GM12878 (cell line): ENCODE data around the gene CMTM1. TPM values are rescaled to one million over a fixed set of nuclear protein-coding genes. Genes with fewer than 3 reads are reported as not detected.

Experiments
- BACH1 ChIP-seq: fragments of 450-650 bp; IDR thresholded peaks from 2 replicates; pipeline ENCODE4 v1.6.1; 2017; ENCODE audit warnings: mild to moderate bottlenecking, borderline replicate concordance
- BHLHE40 ChIP-seq, 2 experiments: fragments of 450-650 bp in 1 of 2; IDR thresholded peaks; 2 replicates each; pipeline ENCODE4 v1.6.1; 2011 to 2017; ENCODE audit warnings: low read depth in 2 of 2, borderline replicate concordance in 1 of 2, improper control_type of control experiment in 1 of 2, low read length in 1 of 2, mild to moderate bottlenecking in 1 of 2
- CEBPZ ChIP-seq: fragments of 150-350 bp; IDR thresholded peaks from 2 replicates; pipeline ENCODE4 v1.6.1; 2016; ENCODE audit warnings: low read depth, low read length
- CHD1 ChIP-seq: IDR thresholded peaks from 2 replicates; pipeline ENCODE4 v1.6.1; 2012; ENCODE audit warnings: low read depth, low read length, improper control_type of control experiment
- CREB1 ChIP-seq: IDR thresholded peaks from 2 replicates; pipeline ENCODE4 v1.6.1; 2012; ENCODE audit warnings: low read depth, mild to moderate bottlenecking, inconsistent platforms
- DPF2 ChIP-seq: fragments of 450-650 bp; IDR thresholded peaks from 2 replicates; pipeline ENCODE4 v1.6.1; 2017; ENCODE audit warnings: mild to moderate bottlenecking
- ETV6 ChIP-seq, 2 experiments: fragments of 450-650 bp in 1 of 2; IDR thresholded peaks in 1 of 2; conservative IDR thresholded peaks in 1 of 2; 2 replicates each; pipeline ENCODE4 v1.6.1; 2014; ENCODE audit warnings: antibody characterized with exemption in 1 of 2, borderline replicate concordance in 1 of 2, low read depth in 1 of 2, mild to moderate bottlenecking in 1 of 2, moderate library complexity in 1 of 2
- GATAD2B ChIP-seq: fragments of 450-650 bp; conservative IDR thresholded peaks from 2 replicates; pipeline ENCODE4 v1.6.1; 2017; ENCODE audit warnings: low read depth, mild to moderate bottlenecking, moderate library complexity
- HDAC2 ChIP-seq: fragments of 200-600 bp; sonication (generic); IDR thresholded peaks from 2 replicates; pipeline ENCODE4 v1.6.1; 2017
- HDAC6 ChIP-seq: fragments of 200-600 bp; sonication (generic); IDR thresholded peaks from one replicate; pipeline ENCODE4 v1.8.0; 2017; ENCODE audit warnings: antibody characterized with exemption; ENCODE audit not compliant: unreplicated experiment
- HDGF ChIP-seq: fragments of 450-650 bp; IDR thresholded peaks from 2 replicates; pipeline ENCODE4 v1.6.1; 2016; ENCODE audit warnings: antibody characterized with exemption
- IKZF2 ChIP-seq, 2 experiments: fragments of 450-650 bp; IDR thresholded peaks; 2 replicates each; pipeline ENCODE4 v1.6.1; 2017; ENCODE audit warnings: mild to moderate bottlenecking in 2 of 2, moderate library complexity in 2 of 2
- MEF2B ChIP-seq: fragments of 450-650 bp; IDR thresholded peaks from 2 replicates; pipeline ENCODE4 v1.6.1; 2018; ENCODE audit warnings: mild to moderate bottlenecking, moderate library complexity; ENCODE audit not compliant: partially characterized antibody, poor library complexity, severe bottlenecking
- MYC ChIP-seq: IDR thresholded peaks from 2 replicates; pipeline ENCODE4 v1.6.1; 2011; ENCODE audit warnings: mild to moderate bottlenecking, low read length, moderate library complexity, inconsistent platforms; ENCODE audit not compliant: insufficient read depth, insufficient replicate concordance, insufficient read length, severe bottlenecking
- NR2C1 ChIP-seq: fragments of 450-650 bp; IDR thresholded peaks from 2 replicates; pipeline ENCODE4 v1.6.1; 2017; ENCODE audit warnings: antibody characterized with exemption, mild to moderate bottlenecking, moderate library complexity
- PAX8 ChIP-seq: fragments of 450-650 bp; IDR thresholded peaks from 2 replicates; pipeline ENCODE4 v1.6.1; 2017; ENCODE audit warnings: mild to moderate bottlenecking, moderate library complexity
- POLR2A ChIP-seq: IDR thresholded peaks from 2 replicates; pipeline ENCODE4 v1.6.1; 2011; ENCODE audit warnings: low read depth, mild to moderate bottlenecking, low read length
- POU2F2 ChIP-seq: IDR thresholded peaks from 3 replicates; pipeline ENCODE4 v1.6.1; 2011; ENCODE audit warnings: low read depth, mild to moderate bottlenecking, low read length, borderline replicate concordance
- RUNX3 ChIP-seq: IDR thresholded peaks from 2 replicates; pipeline ENCODE4 v1.6.1; 2012; ENCODE audit warnings: low read length, inconsistent platforms
- SRF ChIP-seq, 2 experiments: IDR thresholded peaks; 2 replicates each; pipeline ENCODE4 v1.6.1; 2011; ENCODE audit warnings: low read depth in 2 of 2, low read length in 2 of 2, mild to moderate bottlenecking in 1 of 2, moderate library complexity in 1 of 2
- STAT1 ChIP-seq: fragments of 450-650 bp; conservative IDR thresholded peaks from 2 replicates; pipeline ENCODE4 v1.6.1; 2014; ENCODE audit warnings: antibody characterized with exemption, mild to moderate bottlenecking
- SUZ12 ChIP-seq: fragments of 200-600 bp; sonication (generic); IDR thresholded peaks from one replicate; pipeline ENCODE4 v1.6.1; 2018; ENCODE audit warnings: antibody characterized with exemption, mild to moderate bottlenecking; ENCODE audit not compliant: unreplicated experiment
- TARDBP ChIP-seq: IDR thresholded peaks from 2 replicates; pipeline ENCODE4 v1.6.1; 2016; ENCODE audit warnings: borderline replicate concordance
- TCF12 ChIP-seq: IDR thresholded peaks from 2 replicates; pipeline ENCODE4 v1.6.1; 2011; ENCODE audit warnings: low read depth, mild to moderate bottlenecking, low read length
- YBX1 ChIP-seq: fragments of 450-650 bp; IDR thresholded peaks from 2 replicates; pipeline ENCODE4 v1.6.1; 2016; ENCODE audit warnings: antibody characterized with exemption
- ZNF207 ChIP-seq: fragments of 450-650 bp; IDR thresholded peaks from 2 replicates; pipeline ENCODE4 v1.6.1; 2014; ENCODE audit warnings: antibody characterized with exemption, mild to moderate bottlenecking, borderline replicate concordance
- polyA plus RNA-seq, 11 experiments: library from polyadenylated mRNA; depleted of rRNA in 4 of 11; unstranded in 6 of 11; stranded (reverse) in 5 of 11; fragments of >200 nt; fragmentation: Nextera tagmentation in 4 of 11; fragmentation: Illumina TruSeq in 1 of 11; extraction: Ambion mirVana in 4 of 11; extraction: Trizol in 1 of 11; gene quantifications; 1 replicate in 1 of 11; 2 replicates in 10 of 11; pipeline versions ENCODE4 v1.2.1 to v1.2.3, GENCODE V29; 2011 to 2016; ENCODE audit warnings: inconsistent platforms in 2 of 11, missing spikeins in 2 of 11, low read depth in 1 of 11
- total RNA-seq, 4 experiments: library from RNA; depleted of rRNA in 3 of 4; stranded (reverse); fragments of >200 nt in 3 of 4; fragmentation: Illumina TruSeq in 1 of 4; extraction: Trizol in 1 of 4; gene quantifications; 2 replicates each; pipeline versions ENCODE4 v1.2.1 to v1.2.3, GENCODE V29; 2013 to 2021
- TF ChIP-seq, protein P1 (sequence below): fragments of 450-650 bp; IDR thresholded peaks from 2 replicates; pipeline ENCODE4 v1.6.1; 2018; ENCODE audit warnings: borderline replicate concordance, mild to moderate bottlenecking; ENCODE audit not compliant: partially characterized antibody

CMTM1 gene
- total and polyA plus RNA-seq, 10 of the 15 experiments (the other 5 are each of a cell fraction or from before 2014, with no cell fraction given): 0.09 to 3.0 (median 1.4) TPM; not detected in 2

DNA sequence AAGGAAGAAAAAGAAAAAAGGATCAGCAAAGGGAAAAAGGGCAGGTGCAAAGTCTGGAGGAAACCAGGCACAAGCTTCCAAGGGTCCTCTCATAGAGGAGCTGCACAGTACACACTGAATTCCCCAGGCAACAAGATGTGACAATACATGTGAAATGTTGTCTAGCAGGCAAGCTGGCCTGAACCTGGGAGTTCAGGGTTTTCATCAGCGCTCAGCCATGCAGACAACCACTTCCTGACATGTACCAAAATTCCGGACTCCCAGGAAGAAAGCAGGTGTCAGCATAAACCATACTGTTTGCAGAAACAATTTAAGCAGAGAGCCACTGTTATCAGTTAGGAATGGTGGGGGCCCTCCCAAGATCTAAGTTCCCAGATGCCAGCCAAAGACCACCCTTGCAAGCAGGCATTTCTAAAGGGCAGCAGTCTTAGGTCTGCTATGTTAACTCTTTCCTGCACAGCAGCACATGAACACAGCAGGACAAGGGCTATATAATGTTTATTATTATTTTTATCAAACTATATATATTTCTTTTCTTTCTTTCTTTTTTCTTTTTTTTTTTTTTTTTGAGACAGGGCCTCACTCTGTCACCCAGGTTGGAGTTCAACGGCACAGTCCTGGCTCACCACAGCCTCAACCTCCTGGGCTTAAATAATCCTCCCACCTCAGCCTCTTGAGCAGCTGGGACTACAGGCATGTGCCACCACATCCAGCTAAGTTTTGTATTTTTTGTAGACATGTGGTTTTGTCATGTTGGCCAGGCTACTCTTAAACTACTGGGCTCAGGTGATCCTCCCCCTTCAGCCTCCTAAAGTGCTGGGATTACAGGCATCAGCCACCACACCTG is 26.4 kb upstream of the CMTM1 start (continued):
- TF ChIP-seq NR2C1 (no peak), IKZF2 (IDR thresholded peaks at IDR 0.05) (peak; percentile 79 to 88), ETV6 (conservative IDR thresholded peaks at IDR 0.05 in 1 of 2, IDR thresholded peaks at IDR 0.05 in 1 of 2; ENCODE audit: borderline replicate concordance in 1 of 2, low read depth in 1 of 2) (peak in 1 of 2 experiments; percentile 72; a peak in 1 of 4 replicates), HDAC6 (no peak), STAT1 (no peak), YBX1 (no peak), SRF (IDR thresholded peaks at IDR 0.05; ENCODE audit: low read depth in 2 of 2, low read length in 2 of 2) (no peak), CEBPZ (no peak), CREB1 (no peak), RUNX3 (peak; percentile 91), SUZ12 (no peak), CHD1 (no peak), BHLHE40 (IDR thresholded peaks at IDR 0.05; ENCODE audit: borderline replicate concordance in 1 of 2, low read depth in 2 of 2, low read length in 1 of 2) (peak in 1 of 2 experiments; percentile 7; a peak in 1 of 4 replicates), DPF2 (0 out of 2 replicates have a peak, but pooled peaks have one; percentile 25), BACH1 (no peak), GATAD2B (peak; percentile 19; the same call in 1 of the 2 replicates), MYC (no peak), HDAC2 (no peak), POU2F2 (no peak), TARDBP (no peak), TCF12 (0 out of 2 replicates have a peak, but pooled peaks have one; percentile 13), POLR2A (no peak), PAX8 (no peak), ZNF207 (no peak), HDGF (no peak), MEF2B (peak; percentile 27)
- TF ChIP-seq, protein P1, sequence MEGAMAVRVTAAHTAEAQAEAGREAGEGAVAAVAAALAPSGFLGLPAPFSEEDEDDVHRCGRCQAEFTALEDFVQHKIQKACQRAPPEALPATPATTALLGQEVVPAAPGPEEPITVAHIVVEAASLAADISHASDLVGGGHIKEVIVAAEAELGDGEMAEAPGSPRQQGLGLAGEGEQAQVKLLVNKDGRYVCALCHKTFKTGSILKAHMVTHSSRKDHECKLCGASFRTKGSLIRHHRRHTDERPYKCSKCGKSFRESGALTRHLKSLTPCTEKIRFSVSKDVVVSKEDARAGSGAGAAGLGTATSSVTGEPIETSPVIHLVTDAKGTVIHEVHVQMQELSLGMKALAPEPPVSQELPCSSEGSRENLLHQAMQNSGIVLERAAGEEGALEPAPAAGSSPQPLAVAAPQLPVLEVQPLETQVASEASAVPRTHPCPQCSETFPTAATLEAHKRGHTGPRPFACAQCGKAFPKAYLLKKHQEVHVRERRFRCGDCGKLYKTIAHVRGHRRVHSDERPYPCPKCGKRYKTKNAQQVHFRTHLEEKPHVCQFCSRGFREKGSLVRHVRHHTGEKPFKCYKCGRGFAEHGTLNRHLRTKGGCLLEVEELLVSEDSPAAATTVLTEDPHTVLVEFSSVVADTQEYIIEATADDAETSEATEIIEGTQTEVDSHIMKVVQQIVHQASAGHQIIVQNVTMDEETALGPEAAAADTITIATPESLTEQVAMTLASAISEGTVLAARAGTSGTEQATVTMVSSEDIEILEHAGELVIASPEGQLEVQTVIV: no peak
